Measurements from ENCODE around the gene MTMR10.

The MTMR10 gene

DNA sequence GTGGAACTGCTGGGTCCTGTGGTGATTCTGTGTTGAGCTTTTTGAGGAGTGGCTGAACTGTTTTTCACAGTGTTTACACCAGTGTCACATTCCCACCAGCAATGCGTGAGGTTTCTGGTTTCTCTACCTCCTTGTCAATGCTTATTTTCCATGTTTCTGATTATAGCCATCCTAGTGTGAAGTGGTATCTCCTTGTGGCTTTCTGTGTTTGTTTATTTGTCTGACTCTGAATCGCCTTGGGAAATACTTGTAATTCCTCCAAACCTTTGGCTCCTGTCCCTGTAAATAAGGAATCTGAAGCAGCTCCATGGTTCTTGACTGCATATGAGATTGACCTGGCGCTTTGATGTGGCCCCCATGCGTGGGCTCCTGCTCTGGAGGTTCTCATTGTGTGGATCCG is 67.1 kb downstream of the MTMR10 start:
- POLR2A ChIA-PET: no interaction called here
- DNase-seq (ENCODE audit: low read depth, low spot score): peak; percentile 62
- CTCF ChIA-PET: interaction anchor here (0.9 kb wide), 1 partner anchor 205 kb away, joined by 6 read pairs; no protein-coding TSS in a partner anchor

DNA sequence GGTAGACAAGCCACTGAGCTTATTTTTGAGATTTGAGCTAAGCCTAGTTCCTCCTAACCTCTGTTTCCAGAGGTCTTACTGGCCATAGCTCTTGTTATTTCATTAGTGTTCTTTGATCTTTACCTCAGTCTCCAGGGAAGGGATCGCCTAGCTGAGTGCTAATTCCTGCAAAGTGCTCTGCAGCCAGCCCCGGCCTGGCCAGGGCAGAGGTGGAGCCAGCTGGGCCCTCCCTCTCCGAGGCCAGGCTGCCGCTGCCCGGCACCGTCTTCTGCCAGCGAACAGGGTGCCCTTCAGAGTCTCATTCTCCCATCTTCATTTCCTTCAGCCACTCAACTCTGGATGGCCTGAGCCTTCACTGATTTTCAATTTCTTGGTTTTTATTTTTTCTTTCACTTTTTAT is 68.0 kb downstream of the MTMR10 start:
- POLR2A ChIA-PET: no interaction called here
- DNase-seq (ENCODE audit: low read depth, low spot score): no peak
- TF ChIP-seq, protein P1, sequence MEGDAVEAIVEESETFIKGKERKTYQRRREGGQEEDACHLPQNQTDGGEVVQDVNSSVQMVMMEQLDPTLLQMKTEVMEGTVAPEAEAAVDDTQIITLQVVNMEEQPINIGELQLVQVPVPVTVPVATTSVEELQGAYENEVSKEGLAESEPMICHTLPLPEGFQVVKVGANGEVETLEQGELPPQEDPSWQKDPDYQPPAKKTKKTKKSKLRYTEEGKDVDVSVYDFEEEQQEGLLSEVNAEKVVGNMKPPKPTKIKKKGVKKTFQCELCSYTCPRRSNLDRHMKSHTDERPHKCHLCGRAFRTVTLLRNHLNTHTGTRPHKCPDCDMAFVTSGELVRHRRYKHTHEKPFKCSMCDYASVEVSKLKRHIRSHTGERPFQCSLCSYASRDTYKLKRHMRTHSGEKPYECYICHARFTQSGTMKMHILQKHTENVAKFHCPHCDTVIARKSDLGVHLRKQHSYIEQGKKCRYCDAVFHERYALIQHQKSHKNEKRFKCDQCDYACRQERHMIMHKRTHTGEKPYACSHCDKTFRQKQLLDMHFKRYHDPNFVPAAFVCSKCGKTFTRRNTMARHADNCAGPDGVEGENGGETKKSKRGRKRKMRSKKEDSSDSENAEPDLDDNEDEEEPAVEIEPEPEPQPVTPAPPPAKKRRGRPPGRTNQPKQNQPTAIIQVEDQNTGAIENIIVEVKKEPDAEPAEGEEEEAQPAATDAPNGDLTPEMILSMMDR (IDR thresholded peaks at IDR 0.05; ENCODE audit: insufficient read depth, low read length, missing control alignments): no peak
- CTCF ChIA-PET: interaction anchor here (0.6 to 1.2 kb wide), 2 partner anchors 205 to 283 kb away, joined by 3 to 6 read pairs; no protein-coding TSS in a partner anchor
- no peak overlapping the region for H3K4me3 ChIP-seq (ENCODE audit: low read depth, low read length)

More for the DNA sequence above, 67.1 kb downstream of the MTMR10 start:
- TF ChIP-seq, protein P1 (IDR thresholded peaks at IDR 0.05; ENCODE audit: insufficient read depth, low read length, missing control alignments): no peak
- H3K4me3 ChIP-seq (ENCODE audit: low read depth, low read length): no peak overlapping the region

DNA sequence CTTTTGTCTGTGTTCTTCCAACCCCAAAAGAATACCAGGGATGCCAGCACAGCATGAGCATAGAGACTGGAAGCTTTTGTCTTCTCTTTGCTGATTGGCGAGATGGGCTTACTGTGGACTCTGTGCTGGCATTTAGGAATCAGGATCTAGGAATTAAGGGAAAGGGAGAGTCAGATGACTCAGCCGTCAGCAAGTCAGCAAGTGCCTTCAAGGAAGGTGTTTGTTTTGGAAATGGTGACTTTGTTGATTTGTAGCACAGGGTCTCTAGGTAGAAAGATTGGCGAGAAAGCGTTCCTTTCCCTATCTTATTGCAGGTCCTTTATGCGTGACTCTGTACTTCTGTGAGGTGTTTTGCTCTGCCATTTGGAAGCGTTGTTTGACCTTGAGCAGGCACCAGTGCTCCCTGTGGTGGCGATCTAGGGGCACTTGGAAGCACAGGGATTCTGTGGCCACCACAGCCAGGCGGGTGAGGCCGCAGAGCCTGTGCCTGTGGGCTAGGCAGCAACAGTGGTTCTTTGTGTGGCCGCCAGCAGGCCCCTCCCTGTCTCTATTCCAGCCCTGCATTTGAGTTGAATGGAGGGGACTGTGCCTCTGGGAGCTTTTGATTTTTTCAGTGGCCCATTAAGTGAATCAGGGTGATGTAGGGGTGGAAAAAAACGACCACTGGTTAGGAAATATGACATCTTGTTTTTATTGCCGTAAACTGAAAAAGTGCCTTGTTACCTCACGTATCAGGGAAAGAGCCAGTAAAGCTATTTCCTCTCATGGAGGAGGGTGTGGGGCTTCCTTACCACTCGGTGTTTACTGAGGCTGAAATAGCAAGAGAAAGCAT is 68.7 kb downstream of the MTMR10 start:
- TF ChIP-seq, protein P1 (IDR thresholded peaks at IDR 0.05; ENCODE audit: insufficient read depth, low read length, missing control alignments): no peak
- peak; percentile 73 for DNase-seq (ENCODE audit: low read depth, low spot score)
- H3K4me3 ChIP-seq (ENCODE audit: low read depth, low read length): no peak overlapping the region
- ChIA-PET POLR2A (no interaction called here), CTCF (interaction anchor here (1.2 to 2.2 kb wide), 2 partner anchors 206 kb away, joined by 6 to 8 read pairs; no protein-coding TSS in a partner anchor)

DNA sequence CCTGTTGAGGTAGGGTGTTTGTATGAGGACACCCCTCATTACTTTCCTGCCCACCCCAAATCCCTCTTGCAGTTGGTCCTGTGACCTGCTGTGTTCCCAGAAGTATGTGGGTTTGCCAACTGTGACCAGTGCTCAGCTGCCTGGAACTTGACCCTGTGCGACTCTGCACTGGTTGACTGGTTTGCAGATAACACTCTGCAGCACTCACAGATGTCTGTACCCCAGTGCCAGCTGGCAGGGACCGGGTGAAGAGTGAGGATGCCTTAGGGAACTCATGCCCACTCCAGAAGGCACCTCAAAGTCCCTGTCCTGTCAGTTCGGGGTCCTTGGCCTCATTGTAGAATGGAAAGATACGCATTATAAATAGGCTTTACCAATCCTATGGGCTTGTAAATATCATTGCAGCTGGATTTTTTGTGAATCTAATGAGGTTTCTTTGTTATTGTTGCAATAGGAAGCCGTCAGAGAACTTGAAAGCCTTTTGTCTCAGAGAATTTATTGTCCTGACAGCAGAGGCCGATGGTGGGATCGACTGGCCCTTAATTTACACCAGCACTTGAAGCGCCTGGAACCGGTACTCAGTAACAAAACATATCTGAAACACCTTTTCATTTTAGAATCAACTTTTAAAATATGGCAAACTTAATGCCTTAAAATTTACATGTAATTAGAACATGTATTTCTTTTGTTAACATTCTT is 69.5 kb downstream of the MTMR10 start:
- CTCF ChIA-PET: interaction anchor here (2.2 kb wide), 1 partner anchor 207 kb away, joined by 8 read pairs; no protein-coding TSS in a partner anchor
- no peak for DNase-seq (ENCODE audit: low read depth, low spot score)
- H3K4me3 ChIP-seq (ENCODE audit: low read depth, low read length): no peak overlapping the region
- POLR2A ChIA-PET: no interaction called here
- TF ChIP-seq, protein P1 (IDR thresholded peaks at IDR 0.05; ENCODE audit: insufficient read depth, low read length, missing control alignments): no peak

DNA sequence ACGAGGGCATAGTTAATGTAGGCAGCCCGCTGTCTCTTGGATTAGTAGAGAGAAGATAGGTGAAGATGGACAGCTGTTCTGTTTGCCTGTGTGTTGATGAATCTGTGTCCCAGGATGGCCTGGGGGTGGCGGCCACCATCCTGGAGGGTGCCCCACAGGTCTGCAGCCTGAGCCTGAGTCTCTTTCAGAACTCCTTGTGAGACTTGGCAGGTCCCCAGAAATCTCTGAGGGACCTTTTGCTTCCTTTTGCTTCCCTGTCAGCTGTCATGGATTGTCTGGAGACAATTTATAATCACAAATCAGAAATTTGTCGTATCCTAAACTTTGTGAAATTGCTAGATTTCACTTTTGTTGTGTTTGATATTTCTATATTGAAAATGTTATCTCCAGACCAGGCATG is 70.3 kb downstream of the MTMR10 start:
- H3K4me3 ChIP-seq (ENCODE audit: low read depth, low read length): no peak overlapping the region
- no peak for DNase-seq (ENCODE audit: low read depth, low spot score)
- TF ChIP-seq, protein P1 (IDR thresholded peaks at IDR 0.05; ENCODE audit: insufficient read depth, low read length, missing control alignments): no peak
- ChIA-PET CTCF (interaction anchor here (0.6 to 2.2 kb wide), 2 partner anchors 14 to 208 kb away, joined by 3 to 8 read pairs; no protein-coding TSS in a partner anchor), POLR2A (no interaction called here)

Data from AG04449 (cell line).